Measurements from ENCODE around the gene TNFAIP8L2.

The TNFAIP8L2 gene

DNA sequence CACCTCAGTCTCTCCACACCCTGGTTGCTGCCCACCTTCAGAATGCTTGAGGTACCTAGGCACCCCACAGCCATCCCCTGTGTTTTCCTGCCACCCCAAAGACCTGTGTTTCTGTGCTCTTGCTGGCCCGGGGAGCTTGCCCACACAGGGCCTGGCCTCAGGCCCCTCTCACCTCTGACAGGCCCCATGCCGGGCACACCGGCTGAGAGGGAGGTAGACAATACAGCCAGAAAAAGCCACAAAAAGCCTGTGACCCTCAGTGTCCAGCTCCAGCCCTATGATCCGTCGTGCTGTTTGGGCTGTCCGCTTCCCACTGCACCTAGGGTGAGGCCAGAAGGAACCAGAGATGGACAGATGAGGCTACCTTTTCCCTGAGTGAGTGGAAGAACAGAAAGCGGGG, 21.5 kb upstream of the TNFAIP8L2 start:
- H3K4me3 ChIP-seq (replicated peaks; ENCODE audit: low read depth, low read length): no peak overlapping the region
- H3K36me3 ChIP-seq (ENCODE audit: control insufficient read depth, insufficient read depth, low read length): no peaks in the 10 kb centered on the region
- no peak for DNase-seq (ENCODE audit: extremely low read depth, insufficient read length)
- no peaks in the 10 kb centered on the region for H3K27me3 ChIP-seq (replicated peaks; ENCODE audit: control insufficient read depth, insufficient read depth, low read length)
- TF ChIP-seq, protein P1, sequence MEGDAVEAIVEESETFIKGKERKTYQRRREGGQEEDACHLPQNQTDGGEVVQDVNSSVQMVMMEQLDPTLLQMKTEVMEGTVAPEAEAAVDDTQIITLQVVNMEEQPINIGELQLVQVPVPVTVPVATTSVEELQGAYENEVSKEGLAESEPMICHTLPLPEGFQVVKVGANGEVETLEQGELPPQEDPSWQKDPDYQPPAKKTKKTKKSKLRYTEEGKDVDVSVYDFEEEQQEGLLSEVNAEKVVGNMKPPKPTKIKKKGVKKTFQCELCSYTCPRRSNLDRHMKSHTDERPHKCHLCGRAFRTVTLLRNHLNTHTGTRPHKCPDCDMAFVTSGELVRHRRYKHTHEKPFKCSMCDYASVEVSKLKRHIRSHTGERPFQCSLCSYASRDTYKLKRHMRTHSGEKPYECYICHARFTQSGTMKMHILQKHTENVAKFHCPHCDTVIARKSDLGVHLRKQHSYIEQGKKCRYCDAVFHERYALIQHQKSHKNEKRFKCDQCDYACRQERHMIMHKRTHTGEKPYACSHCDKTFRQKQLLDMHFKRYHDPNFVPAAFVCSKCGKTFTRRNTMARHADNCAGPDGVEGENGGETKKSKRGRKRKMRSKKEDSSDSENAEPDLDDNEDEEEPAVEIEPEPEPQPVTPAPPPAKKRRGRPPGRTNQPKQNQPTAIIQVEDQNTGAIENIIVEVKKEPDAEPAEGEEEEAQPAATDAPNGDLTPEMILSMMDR (IDR thresholded peaks at IDR 0.05; ENCODE audit: insufficient read depth, low read length, poor library complexity, severe bottlenecking): no peak

DNA sequence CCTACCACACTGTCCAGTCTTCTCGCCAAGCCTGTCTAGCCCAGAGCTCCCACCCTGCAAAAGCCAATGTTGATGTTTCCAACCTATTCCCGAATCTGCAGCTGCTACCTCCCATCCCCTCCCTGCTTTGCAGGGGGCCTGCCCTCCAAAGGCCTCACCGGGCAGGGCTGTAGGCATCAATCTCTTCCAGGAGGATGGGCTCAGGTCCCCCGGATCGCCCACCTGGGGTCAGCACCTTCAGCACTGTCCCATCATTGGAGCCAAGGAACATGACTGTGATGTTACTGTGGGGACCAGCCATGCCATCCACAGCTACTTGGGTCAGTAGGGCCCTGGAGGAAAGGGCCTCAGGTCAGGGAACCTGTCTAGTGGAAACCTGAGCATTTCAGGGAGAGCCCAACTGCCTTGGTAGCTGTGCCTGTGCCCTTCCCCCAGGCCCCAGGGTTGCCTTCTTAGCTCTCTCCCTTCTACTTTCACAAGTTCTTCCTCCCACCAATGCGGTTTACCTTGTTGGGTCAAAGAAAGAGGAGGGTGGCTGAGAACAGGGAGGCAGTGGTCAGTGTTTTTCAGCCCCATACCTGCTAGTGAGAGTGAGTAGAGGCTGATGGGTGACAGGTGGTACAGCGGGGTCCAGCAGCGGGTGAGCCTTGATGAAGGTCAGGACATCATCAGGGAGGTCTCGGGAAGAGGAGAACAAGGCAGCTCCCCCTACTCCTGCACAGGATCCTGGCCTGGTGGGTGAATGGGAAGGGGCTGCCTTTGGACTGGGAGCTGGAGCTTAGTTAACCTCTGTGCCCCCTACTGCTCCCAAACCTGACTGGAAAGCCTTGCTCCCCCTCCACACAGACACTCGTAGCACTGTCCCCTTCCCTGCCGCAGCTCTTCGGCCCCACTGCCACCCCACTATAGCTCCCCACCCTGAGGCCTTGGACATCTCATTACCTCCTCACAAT, 20.7 kb upstream of the TNFAIP8L2 start:
- no peaks in the 10 kb centered on the region for H3K36me3 ChIP-seq (ENCODE audit: control insufficient read depth, insufficient read depth, low read length)
- DNase-seq (ENCODE audit: extremely low read depth, insufficient read length): no peak
- 0 out of 2 replicates have a peak, but pooled peaks cover 2% of the 10 kb centered on the region for H3K27me3 ChIP-seq (replicated peaks; ENCODE audit: control insufficient read depth, insufficient read depth, low read length)
- TF ChIP-seq, protein P1 (IDR thresholded peaks at IDR 0.05; ENCODE audit: insufficient read depth, low read length, poor library complexity, severe bottlenecking): peak; percentile 46
- H3K4me3 ChIP-seq (replicated peaks; ENCODE audit: low read depth, low read length): no peak overlapping the region

DNA sequence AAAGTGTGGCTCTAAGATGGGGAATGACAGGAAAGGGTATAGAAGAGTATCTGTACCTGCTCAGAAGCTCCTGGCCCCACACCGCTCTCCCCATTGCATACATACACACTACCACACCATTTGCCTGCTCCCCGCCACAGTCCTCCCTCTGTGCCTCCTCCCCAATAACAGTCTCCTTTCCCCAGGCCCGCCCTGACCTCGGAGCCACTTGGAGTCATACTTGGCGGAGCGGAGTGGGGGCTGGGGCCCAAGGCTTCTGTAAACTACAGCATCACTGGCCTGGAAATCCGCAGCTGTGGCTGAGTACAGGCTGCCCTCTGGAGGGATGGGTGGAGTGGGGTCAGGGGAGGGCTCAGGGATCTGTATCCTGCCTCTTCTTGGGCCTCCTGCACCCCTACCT, 18.7 kb upstream of the TNFAIP8L2 start:
- H3K4me3 ChIP-seq (replicated peaks; ENCODE audit: low read depth, low read length): no peak overlapping the region
- H3K27me3 ChIP-seq (replicated peaks; ENCODE audit: control insufficient read depth, insufficient read depth, low read length): 0 out of 2 replicates have a peak, but pooled peaks cover 2% of the 10 kb centered on the region
- TF ChIP-seq, protein P1 (IDR thresholded peaks at IDR 0.05; ENCODE audit: insufficient read depth, low read length, poor library complexity, severe bottlenecking): no peak
- no peak for DNase-seq (ENCODE audit: extremely low read depth, insufficient read length)
- H3K36me3 ChIP-seq (ENCODE audit: control insufficient read depth, insufficient read depth, low read length): no peaks in the 10 kb centered on the region

DNA sequence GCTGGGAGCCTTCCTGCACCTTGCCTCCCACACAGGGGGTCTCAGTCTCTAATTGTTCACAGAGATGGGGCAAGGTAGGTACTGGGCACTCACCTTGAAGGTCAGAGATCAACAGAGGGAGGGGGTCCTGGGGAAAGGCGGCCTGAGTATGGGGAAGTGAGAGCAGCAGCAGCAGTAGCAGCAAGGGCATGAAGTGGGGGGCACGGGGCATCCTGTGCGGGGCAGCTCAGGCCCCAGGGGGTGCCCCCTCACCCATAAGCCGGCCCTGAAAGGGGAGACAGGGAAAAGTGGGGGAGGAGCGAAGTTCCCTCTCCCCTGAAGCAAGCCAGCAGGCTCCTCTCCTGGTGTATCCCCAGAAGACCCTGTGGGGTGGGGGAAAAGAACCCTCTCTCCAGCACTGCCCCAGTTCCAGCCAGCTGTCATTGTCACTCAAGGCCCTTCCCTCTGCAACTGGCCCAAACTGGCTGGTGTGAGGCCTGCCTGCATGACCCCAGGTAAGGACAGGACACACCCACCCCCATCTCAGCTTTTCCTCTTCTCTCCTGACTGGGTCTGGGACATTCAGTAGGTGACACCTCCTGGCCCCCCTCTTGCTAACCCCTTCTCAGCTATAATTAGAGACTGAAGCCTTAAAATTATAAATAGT, 13.9 kb upstream of the TNFAIP8L2 start:
- no peak for DNase-seq (ENCODE audit: extremely low read depth, insufficient read length)
- TF ChIP-seq, protein P1 (IDR thresholded peaks at IDR 0.05; ENCODE audit: insufficient read depth, low read length, poor library complexity, severe bottlenecking): no peak
- Histone ChIP-seq H3K4me3 (replicated peaks; ENCODE audit: low read depth, low read length) (no peak overlapping the region), H3K36me3 (ENCODE audit: control insufficient read depth, insufficient read depth, low read length) (no peaks in the 10 kb centered on the region), H3K27me3 (replicated peaks; ENCODE audit: control insufficient read depth, insufficient read depth, low read length) (peaks cover 3% of the 10 kb centered on the region)

DNA sequence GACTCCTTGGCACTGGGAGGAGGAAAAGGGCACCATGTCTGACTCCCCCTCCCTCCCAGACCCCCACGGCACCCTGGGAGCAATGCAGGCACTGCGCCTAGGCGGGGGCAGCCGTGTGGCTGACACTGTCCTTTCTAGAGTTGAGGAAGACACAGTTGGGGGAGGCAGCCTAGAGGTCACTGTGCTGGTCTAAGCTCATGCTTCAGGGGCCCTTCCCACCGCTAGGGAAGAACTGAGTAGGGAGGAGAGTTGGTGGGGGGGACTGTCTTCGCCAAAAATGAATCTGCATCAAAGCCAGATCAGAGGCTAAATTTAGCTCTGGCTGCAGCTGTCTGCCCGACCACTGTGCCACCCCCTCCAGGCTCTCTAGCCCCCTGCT, 13.4 kb upstream of the TNFAIP8L2 start:
- Histone ChIP-seq H3K36me3 (ENCODE audit: control insufficient read depth, insufficient read depth, low read length) (no peaks in the 10 kb centered on the region), H3K27me3 (replicated peaks; ENCODE audit: control insufficient read depth, insufficient read depth, low read length) (peaks cover 3% of the 10 kb centered on the region), H3K4me3 (replicated peaks; ENCODE audit: low read depth, low read length) (no peak overlapping the region)
- DNase-seq (ENCODE audit: extremely low read depth, insufficient read length): no peak
- TF ChIP-seq, protein P1 (IDR thresholded peaks at IDR 0.05; ENCODE audit: insufficient read depth, low read length, poor library complexity, severe bottlenecking): no peak

Data from GM06990 (cell line).